Measurements from ENCODE around the gene SMARCC2. TPM values are rescaled to one million over a fixed set of nuclear protein-coding genes. Genes with fewer than 3 reads are reported as not detected.
A peak's percentile ranks its signal among the peaks of the same experiment; 100 is the strongest.

SMARCC2 gene
- total and polyA plus RNA-seq, 2 of the 13 experiments (the other 11 are each of a cell fraction or from before 2014, with no cell fraction given), result 21.3 to 24.1 TPM

GRCh38 chr12:56118688-56119357, 70.5 kb downstream of the SMARCC2 start:
- DNase-seq (ENCODE audit: low spot score), result no peak
- peak overlapping the region; percentile 72 for H3K27ac ChIP-seq (ENCODE audit: extremely low read length, insufficient read depth, low read length)
- no peak overlapping the region for H2AFZ ChIP-seq (ENCODE audit: low read length)
- CTCF ChIA-PET (ENCODE audit: low intra/inter-chr PET ratio, low total read pairs), result interaction anchor here (0.6 to 3.2 kb wide), 5 partner anchors 39 to 105 kb away, joined by 3 to 49 read pairs (median 4); partner anchors contain the start of genes NABP2 and SMARCC2
- POLR2A ChIA-PET, result interaction anchor here (0.6 to 6.2 kb wide), 25 partner anchors 9 to 331 kb away, joined by 3 to 128 read pairs (median 4); partner anchors contain the start of genes CNPY2, COQ10A, CS and ERBB3
- H3K9ac ChIP-seq (ENCODE audit: insufficient read depth, low read depth, low read length), result peak overlapping the region; percentile 72
- BruUV-seq (replicated peaks), result no TSS peak
- H3K9me3 ChIP-seq (ENCODE audit: low read length), result no peaks in the 10 kb centered on the region
- intact Hi-C loops (cut with micrococcal nuclease; ENCODE audit: unreplicated experiment) (loop anchor here (1.0 to 5.0 kb wide), 7 partner anchors 34 to 348 kb away; partner anchors contain the start of genes CS, MYL6B, SMARCC2 and SPRYD4), in situ Hi-C loops (cut with HindIII; ENCODE audit: extremely low pct_ligation_motif_present, low pct_unique_long_range_greater_than_20kb) (no loop called here)
- WGBS (ENCODE audit: low lambda C conversion rate), result 3% methylated on average over 12 of the region's 13 CpGs
- H4K20me1 ChIP-seq (ENCODE audit: insufficient read depth, low read length), result no peaks in the 10 kb centered on the region
- no peaks in the 10 kb centered on the region; a peak in 1 of 5 replicates for H3K27me3 ChIP-seq (ENCODE audit: control insufficient read depth in 1 of 2, insufficient read depth in 2 of 2, low read length in 2 of 2)
- TF ChIP-seq ZKSCAN1 (IDR thresholded peaks at IDR 0.05; ENCODE audit: low read length) (no peak), ZNF3 (CRISPR knock-in tag; IDR thresholded peaks at IDR 0.05) (peak; percentile 14; the same call in 1 of the 2 replicates), MIER3 (CRISPR knock-in tag; IDR thresholded peaks at IDR 0.05; ENCODE audit: borderline replicate concordance) (0 out of 2 replicates have a peak, but pooled peaks have one; percentile 3), ZNF670 (CRISPR knock-in tag; IDR thresholded peaks at IDR 0.05; ENCODE audit: borderline replicate concordance) (peak; percentile 75; the same call in 1 of the 2 replicates), RCOR2 (CRISPR knock-in tag; IDR thresholded peaks at IDR 0.05) (0 out of 2 replicates have a peak, but pooled peaks have one; percentile 14), ZNF816 (CRISPR knock-in tag; IDR thresholded peaks at IDR 0.05; ENCODE audit: borderline replicate concordance) (0 out of 2 replicates have a peak, but pooled peaks have one; percentile 74), ZNF782 (CRISPR knock-in tag; IDR thresholded peaks at IDR 0.05; ENCODE audit: borderline replicate concordance) (no peak), ZNF224 (CRISPR knock-in tag; IDR thresholded peaks at IDR 0.05) (0 out of 2 replicates have a peak, but pooled peaks have one; percentile 9), ZFP82 (CRISPR knock-in tag; IDR thresholded peaks at IDR 0.05; ENCODE audit: borderline replicate concordance) (peak; percentile 77; the same call in 1 of the 2 replicates), ZNF850 (CRISPR knock-in tag; conservative IDR thresholded peaks at IDR 0.05) (peak; percentile 85), ZNF354B (CRISPR knock-in tag; IDR thresholded peaks at IDR 0.05) (no peak), ZNF33A (CRISPR knock-in tag; IDR thresholded peaks at IDR 0.05; ENCODE audit: borderline replicate concordance) (0 out of 2 replicates have a peak, but pooled peaks have one; percentile 23)
- TF ChIP-seq, protein P1, sequence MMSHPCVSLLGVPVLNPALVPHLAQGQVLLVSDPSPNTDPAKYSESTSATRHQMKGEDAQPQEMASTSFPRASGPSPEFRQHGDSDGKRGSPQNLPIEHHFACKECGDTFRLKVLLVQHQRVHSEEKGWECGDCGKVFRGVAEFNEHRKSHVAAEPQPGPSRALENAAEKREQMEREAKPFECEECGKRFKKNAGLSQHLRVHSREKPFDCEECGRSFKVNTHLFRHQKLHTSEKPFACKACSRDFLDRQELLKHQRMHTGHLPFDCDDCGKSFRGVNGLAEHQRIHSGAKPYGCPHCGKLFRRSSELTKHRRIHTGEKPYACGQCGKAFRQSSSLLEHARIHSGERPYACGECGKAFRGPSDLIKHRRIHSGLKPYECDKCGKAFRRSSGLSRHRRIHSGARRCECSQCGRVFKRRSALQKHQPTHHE (CRISPR knock-in tag; IDR thresholded peaks at IDR 0.05; ENCODE audit: borderline replicate concordance), result peak; percentile 10; the same call in 1 of the 2 replicates
- TF ChIP-seq, protein P2, sequence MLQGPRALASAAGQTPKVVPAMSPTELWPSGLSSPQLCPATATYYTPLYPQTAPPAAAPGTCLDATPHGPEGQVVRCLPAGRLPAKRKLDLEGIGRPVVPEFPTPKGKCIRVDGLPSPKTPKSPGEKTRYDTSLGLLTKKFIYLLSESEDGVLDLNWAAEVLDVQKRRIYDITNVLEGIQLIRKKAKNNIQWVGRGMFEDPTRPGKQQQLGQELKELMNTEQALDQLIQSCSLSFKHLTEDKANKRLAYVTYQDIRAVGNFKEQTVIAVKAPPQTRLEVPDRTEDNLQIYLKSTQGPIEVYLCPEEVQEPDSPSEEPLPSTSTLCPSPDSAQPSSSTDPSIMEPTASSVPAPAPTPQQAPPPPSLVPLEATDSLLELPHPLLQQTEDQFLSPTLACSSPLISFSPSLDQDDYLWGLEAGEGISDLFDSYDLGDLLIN (CRISPR knock-in tag; IDR thresholded peaks at IDR 0.05; ENCODE audit: borderline replicate concordance), result no peak
- 0 out of 5 replicates have a peak, but pooled peaks cover 0 to 4% of the 10 kb centered on the region in 2 experiments for H3K36me3 ChIP-seq (replicated peaks in 1 of 2; ENCODE audit: control insufficient read depth in 1 of 2, insufficient read depth in 2 of 2, low read length in 2 of 2)
- peaks cover 15% of the 10 kb centered on the region for H3K79me2 ChIP-seq (ENCODE audit: insufficient read depth, low read length)
- peak overlapping the region; percentile 98 for H3K4me2 ChIP-seq (ENCODE audit: low read depth, low read length)
- FAIRE-seq, result no peak
- peak overlapping the region; percentile 67 to 86 (median 74) for H3K4me3 ChIP-seq (replicated peaks in 1 of 3; ENCODE audit: insufficient read depth in 1 of 3, low read depth in 2 of 3, low read length in 3 of 3)
- H3K4me1 ChIP-seq (ENCODE audit: insufficient read depth, low read length), result peaks cover 58% of the 10 kb centered on the region
- ATAC-seq, result peak; percentile 18
